ENCODE results near the gene RNF40.

- TF ChIP-seq EZH2 (IDR thresholded peaks at IDR 0.05; ENCODE audit: borderline replicate concordance, insufficient read depth, low read length, poor library complexity, severe bottlenecking) (no peak), RAD21 (conservative IDR thresholded peaks at IDR 0.05) (no peak), POLR2AphosphoS5 (IDR thresholded peaks at IDR 0.05) (no peak), TAF1 (IDR thresholded peaks at IDR 0.05; ENCODE audit: low read depth) (no peak), EP300 (conservative IDR thresholded peaks at IDR 0.05; ENCODE audit: poor library complexity, severe bottlenecking) (no peak), MXI1 (conservative IDR thresholded peaks at IDR 0.05; ENCODE audit: poor library complexity, severe bottlenecking) (no peak), SMC3 (conservative IDR thresholded peaks at IDR 0.05; ENCODE audit: poor library complexity) (no peak)
- TF ChIP-seq, protein P1, sequence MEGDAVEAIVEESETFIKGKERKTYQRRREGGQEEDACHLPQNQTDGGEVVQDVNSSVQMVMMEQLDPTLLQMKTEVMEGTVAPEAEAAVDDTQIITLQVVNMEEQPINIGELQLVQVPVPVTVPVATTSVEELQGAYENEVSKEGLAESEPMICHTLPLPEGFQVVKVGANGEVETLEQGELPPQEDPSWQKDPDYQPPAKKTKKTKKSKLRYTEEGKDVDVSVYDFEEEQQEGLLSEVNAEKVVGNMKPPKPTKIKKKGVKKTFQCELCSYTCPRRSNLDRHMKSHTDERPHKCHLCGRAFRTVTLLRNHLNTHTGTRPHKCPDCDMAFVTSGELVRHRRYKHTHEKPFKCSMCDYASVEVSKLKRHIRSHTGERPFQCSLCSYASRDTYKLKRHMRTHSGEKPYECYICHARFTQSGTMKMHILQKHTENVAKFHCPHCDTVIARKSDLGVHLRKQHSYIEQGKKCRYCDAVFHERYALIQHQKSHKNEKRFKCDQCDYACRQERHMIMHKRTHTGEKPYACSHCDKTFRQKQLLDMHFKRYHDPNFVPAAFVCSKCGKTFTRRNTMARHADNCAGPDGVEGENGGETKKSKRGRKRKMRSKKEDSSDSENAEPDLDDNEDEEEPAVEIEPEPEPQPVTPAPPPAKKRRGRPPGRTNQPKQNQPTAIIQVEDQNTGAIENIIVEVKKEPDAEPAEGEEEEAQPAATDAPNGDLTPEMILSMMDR (IDR thresholded peaks at IDR 0.05; ENCODE audit: poor library complexity, severe bottlenecking), result no peak
- TF ChIP-seq, protein P2, sequence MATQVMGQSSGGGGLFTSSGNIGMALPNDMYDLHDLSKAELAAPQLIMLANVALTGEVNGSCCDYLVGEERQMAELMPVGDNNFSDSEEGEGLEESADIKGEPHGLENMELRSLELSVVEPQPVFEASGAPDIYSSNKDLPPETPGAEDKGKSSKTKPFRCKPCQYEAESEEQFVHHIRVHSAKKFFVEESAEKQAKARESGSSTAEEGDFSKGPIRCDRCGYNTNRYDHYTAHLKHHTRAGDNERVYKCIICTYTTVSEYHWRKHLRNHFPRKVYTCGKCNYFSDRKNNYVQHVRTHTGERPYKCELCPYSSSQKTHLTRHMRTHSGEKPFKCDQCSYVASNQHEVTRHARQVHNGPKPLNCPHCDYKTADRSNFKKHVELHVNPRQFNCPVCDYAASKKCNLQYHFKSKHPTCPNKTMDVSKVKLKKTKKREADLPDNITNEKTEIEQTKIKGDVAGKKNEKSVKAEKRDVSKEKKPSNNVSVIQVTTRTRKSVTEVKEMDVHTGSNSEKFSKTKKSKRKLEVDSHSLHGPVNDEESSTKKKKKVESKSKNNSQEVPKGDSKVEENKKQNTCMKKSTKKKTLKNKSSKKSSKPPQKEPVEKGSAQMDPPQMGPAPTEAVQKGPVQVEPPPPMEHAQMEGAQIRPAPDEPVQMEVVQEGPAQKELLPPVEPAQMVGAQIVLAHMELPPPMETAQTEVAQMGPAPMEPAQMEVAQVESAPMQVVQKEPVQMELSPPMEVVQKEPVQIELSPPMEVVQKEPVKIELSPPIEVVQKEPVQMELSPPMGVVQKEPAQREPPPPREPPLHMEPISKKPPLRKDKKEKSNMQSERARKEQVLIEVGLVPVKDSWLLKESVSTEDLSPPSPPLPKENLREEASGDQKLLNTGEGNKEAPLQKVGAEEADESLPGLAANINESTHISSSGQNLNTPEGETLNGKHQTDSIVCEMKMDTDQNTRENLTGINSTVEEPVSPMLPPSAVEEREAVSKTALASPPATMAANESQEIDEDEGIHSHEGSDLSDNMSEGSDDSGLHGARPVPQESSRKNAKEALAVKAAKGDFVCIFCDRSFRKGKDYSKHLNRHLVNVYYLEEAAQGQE (IDR thresholded peaks at IDR 0.05; ENCODE audit: borderline replicate concordance), result no peak
These were observed 31.5 kb downstream of the RNF40 start for GRCh38 chr16:30793508-30794069.
